Activated naive CD4-positive, alpha-beta T cell treated with anti-CD3 and anti-CD28 coated beads, Interleukin-2, amount 50 U/mL, for 16 hours (primary cell): ENCODE measurements around the gene NPTXR.

Source experiments
- DNase-seq: peaks from one replicate; pipeline ENCODE4 v3.0.0-alpha.2; 2020

Gene NPTXR

GRCh38 chr22:38793317-38793716 is 50.5 kb downstream of the NPTXR start:
- no peak for DNase-seq

GRCh38 chr22:38792833-38793232 is 51.0 kb downstream of the NPTXR start:
- no peak for DNase-seq

DNA sequence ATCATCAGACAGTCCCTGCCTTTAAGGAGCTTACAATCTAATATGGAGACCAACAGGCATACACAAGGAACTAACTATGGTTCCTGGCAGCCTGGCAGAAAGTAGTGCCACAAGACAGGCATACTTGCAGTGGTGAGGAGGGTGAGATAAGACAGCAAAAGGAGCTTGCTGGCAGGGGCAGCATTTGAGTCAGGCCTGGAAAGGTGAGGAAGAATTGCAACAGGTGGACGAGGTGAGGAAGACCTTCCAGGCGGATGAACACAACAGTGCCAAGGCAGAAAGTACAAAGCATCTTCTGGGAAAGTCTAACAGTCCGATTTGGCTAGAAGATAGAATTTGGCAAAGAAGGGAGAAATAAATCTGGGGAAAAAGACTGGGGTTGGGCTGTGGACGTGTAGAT is 54.2 kb downstream of the NPTXR start:
- no peak for DNase-seq

- DNase-seq = no peak
These were observed 55.0 kb downstream of the NPTXR start for GRCh38 chr22:38788846-38789245.

GRCh38 chr22:38788021-38788816 is 55.6 kb downstream of the NPTXR start:
- no peak for DNase-seq

DNA sequence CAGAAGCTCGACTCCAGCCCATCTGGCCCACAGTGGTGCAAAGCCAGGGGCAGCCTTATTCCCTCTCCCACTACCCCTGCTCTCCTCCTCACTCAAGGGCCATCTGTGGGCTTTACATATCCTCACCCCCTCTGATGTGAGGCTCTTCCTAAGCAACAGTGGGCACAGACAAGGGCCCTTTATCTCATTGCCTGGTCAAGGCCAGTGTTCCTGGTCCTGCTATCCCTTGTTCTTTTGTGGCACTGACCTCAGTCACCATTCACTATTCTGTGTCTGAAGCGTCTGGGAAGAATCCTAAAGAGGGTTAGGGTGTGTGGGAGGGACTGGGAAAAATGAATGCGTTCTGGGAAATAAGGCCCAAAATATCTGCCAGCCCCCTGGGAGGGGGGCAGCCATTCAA is 57.2 kb downstream of the NPTXR start:
- DNase-seq = no peak

DNA sequence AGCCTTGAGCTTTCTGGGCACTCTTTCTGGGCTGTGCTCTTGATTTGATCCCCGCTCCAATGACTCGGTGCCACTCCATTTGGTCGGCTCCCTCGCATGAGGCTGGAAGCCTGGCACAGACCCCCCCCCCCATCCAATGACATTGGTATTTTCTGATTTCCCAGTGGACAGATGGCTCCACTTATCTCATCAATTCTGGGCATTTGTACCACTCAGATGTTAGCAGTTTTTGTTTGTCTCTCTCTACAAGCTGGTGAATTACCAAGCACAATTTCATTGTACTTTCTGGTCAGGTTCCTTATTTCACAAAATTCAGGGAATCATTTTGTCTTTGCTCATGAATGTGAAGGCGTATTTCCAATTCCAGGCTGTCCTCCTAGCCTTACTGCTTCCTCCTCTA is 59.0 kb downstream of the NPTXR start:
- no peak for DNase-seq

DNA sequence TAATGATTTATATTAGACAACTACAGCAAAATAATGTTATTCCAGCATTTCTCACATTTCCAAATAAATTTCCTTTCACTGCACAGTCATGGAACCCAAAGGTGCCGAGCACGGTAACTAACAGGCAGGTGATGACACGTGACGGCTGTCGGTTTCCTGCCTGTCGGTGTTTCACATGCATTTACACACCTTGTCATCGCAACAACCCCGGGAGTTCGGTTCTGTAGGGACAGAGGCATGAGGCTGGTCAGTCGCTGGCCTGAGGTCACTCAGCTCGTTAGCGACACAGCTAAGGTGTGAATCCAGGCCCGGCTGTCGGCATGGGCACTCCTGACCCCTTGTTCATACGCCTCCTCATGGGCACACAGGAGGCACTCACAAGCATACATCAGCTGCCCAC is 59.8 kb downstream of the NPTXR start:
- no peak for DNase-seq

- no peak for DNase-seq
These were observed 60.7 kb downstream of the NPTXR start for GRCh38 chr22:38783095-38783615.

DNA sequence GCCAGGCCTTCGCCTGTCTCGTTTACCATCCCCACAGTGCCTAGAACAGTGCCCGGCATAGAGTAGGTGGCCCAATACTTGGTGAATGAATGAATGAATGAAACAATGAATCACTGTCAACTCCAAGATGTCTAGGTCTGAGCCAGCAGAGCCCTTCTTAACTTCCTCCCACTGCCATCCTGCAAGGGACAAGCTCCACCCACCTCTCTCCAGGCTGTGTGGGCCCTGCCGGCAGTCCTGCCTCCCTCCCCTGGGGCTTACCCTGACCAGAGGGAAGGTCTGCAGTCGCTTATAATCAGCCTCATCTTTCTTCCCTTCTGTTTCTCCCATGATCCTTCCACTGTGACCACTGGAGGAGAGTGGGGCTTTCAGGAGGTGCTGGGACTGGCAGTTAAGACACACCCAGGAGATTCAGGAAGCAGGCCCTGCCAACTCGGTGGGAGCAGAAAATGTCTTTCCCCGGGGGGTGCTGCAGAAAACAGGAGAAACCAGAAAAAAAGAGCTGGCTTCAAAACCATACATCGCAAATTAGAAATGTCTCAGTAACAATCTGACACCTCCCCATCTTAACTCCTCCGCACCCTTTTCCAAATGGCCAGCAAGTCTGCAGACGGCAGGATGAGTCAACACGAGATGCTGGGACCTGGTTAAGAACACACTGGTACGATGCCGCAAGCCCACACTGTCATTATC is 61.3 kb downstream of the NPTXR start:
- no peak for DNase-seq

DNA sequence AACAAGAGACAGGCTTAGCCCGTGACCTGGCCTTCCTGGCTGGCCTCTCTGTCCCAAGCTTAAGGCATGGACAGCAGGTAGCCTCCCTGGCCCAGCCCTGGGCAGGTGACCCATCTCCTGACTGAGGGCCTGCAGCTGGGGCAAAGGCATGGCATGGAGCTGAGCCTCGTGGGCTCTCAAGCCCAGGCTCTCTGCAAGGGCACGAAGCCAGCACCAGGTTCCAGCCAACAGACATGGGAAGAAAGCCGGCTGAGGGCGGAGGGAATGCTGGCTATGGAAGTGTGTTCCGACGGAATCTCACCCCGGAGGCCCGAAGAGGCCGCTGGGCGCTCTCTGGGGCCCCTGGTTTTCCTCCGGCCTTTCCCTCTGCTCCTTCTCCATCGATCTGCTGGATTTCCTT is 62.8 kb downstream of the NPTXR start:
- no peak for DNase-seq

DNA sequence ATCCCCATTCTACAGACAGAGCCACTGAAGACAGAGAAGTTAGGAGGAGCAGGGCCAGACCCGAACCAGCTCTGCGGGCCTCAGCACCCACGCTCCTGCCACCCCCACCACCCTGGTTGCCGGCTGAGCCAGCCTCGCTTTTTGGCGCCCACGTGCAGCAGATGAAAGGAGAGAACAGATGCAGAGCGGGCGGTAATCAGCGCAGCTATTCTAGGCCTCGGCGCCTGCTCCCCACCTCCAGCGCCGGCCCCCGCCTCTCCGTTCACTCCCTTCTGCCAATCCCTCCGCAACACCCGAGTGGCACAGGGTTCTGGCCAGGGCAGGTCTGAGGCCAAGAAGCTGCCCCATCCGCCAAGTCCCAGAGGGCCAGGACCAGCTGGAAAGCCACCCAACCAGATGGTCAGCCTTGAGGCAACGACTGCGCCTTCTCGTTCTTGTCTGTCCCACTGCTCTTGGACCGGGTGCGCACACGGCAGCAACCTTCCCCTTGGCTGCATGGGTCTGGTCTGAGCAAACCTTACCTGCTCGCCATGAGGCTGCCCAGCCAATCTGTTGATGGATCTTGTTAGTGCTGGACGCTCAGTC is 66.6 kb downstream of the NPTXR start:
- DNase-seq = no peak

- DNase-seq = no peak
These were observed 67.7 kb downstream of the NPTXR start for GRCh38 chr22:38776086-38776485.

DNA sequence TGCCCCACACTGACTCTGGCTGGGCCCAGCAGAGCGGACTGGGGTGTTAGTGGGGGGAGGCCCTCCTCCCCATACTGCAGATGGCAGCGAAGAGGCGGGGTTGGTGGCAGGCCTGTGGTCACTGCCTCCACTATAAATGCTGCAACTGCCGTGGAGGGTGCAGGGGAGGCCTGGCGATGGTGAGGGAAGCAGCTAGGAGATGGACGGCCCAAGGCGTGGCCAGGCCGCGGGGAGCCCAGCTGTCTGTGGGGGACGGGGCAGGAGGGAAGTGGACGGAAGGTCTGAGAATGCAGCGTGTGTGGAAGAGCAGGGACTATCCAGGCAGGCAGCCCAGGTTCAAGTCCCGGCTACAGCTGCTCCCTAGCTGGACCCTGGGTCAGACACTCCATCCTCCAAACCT is 68.2 kb downstream of the NPTXR start:
- no peak for DNase-seq

GRCh38 chr22:38774496-38775166 is 69.2 kb downstream of the NPTXR start:
- DNase-seq = no peak

- no peak for DNase-seq
These were observed 70.4 kb downstream of the NPTXR start for GRCh38 chr22:38773363-38773946.

GRCh38 chr22:38772623-38772873 is 71.3 kb downstream of the NPTXR start:
- DNase-seq = no peak

- DNase-seq = no peak
These were observed 73.4 kb downstream of the NPTXR start for GRCh38 chr22:38770257-38770949.
